Activated naive CD8-positive, alpha-beta T cell (primary cell): ENCODE measurements around the gene CC2D1B.

Experiments
- H3K27ac Mint-ChIP-seq: one replicate; pipeline ENCODE4 v1.8.0; 2021; ENCODE audit warnings: mixed read lengths
- H3K27me3 Mint-ChIP-seq: one replicate; pipeline ENCODE4 v1.8.0; 2021; ENCODE audit warnings: mixed read lengths
- H3K36me3 Mint-ChIP-seq: one replicate; pipeline ENCODE4 v1.8.0; 2021; ENCODE audit warnings: mixed read lengths
- H3K4me1 Mint-ChIP-seq: one replicate; pipeline ENCODE4 v1.8.0; 2021; ENCODE audit warnings: low read depth, mixed read lengths
- H3K4me3 Mint-ChIP-seq: one replicate; pipeline ENCODE4 v1.8.0; 2021; ENCODE audit warnings: mild to moderate bottlenecking, mixed read lengths
- H3K9me3 Mint-ChIP-seq: one replicate; pipeline ENCODE4 v1.8.0; 2021; ENCODE audit warnings: low read depth, mixed read lengths

Gene CC2D1B

DNA sequence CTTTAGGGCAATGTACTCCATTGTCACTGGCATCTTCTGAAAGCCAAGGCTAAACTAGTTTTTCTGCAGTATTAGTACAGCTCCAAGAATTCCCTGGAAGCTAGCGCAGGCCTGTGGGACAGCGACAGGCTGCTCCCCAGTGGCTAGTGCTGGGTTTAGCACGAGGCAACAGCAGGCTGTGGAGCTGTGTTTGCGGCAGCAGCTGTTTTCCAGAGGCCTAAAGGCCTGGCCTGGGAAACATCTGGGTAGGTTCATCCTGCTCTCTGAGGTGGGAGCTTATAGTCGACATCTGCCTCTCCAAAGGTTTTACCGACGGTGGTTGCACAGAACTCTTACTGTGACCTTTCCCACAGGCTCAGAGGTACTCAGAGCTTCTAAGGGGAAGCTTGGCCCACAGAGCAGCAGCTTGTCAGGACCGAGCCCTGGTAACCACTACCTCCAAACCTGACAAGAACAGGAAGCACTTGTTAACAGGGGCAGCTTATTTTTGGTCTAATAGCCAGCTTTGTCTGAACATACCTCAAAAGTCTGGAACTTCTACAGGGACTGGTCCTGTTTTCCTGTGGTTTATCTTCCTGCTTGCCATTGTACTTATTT, 17.2 kb downstream of the CC2D1B start:
- H3K36me3 Mint-ChIP-seq: no peaks in the 10 kb centered on the region
- H3K27me3 Mint-ChIP-seq: no peaks in the 10 kb centered on the region
- no peak overlapping the region for H3K4me3 Mint-ChIP-seq
- no peak overlapping the region for H3K27ac Mint-ChIP-seq
- no peaks in the 10 kb centered on the region for H3K9me3 Mint-ChIP-seq
- peaks cover 2% of the 10 kb centered on the region for H3K4me1 Mint-ChIP-seq

DNA sequence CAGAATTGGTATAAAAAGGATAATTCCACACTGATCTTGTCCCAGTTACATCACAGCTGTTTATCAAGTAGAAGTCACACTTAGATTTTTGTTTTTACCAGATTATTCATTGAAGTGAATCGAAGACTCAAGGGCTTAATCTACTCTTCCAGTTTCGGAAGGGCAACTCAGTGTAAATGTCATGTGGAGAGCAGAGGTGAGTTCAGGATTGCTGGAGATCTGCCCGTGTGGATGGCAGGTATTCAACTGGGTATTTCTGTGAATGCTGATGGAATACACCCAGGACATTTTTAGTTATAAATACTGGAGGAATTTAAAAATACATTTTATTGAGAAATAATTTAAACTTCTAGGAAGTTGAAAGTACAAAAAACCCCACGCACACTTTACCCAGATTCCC, 19.4 kb downstream of the CC2D1B start:
- peaks cover 2% of the 10 kb centered on the region for H3K4me1 Mint-ChIP-seq
- H3K27me3 Mint-ChIP-seq: no peaks in the 10 kb centered on the region

DNA sequence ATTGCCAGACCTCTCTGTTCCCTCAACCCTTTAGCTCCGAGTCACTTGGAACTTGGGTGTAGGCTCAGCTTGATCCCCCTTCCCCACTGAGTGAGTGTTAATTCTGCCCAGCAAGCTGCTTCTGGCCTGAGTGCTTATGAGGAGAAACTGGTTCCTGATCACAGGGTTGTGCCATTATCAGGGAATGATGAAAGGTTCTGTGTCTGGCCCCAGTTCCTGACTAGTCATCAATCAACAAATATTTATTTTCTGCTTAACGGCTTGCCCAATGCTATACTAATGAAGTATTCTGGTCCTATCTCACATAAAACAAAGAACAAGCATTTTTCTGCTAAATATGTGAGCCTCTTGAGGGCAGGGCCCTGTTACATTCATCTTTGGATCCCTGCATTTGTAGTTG, 20.8 kb downstream of the CC2D1B start:
- H3K4me3 Mint-ChIP-seq: no peak overlapping the region
- H3K4me1 Mint-ChIP-seq: peaks cover 2% of the 10 kb centered on the region
- no peaks in the 10 kb centered on the region for H3K36me3 Mint-ChIP-seq
- no peaks in the 10 kb centered on the region for H3K27me3 Mint-ChIP-seq
- no peak overlapping the region for H3K27ac Mint-ChIP-seq
- H3K9me3 Mint-ChIP-seq: no peaks in the 10 kb centered on the region

More for the DNA sequence above, 19.4 kb downstream of the CC2D1B start:
- Mint-ChIP-seq H3K36me3 (no peaks in the 10 kb centered on the region), H3K27ac (peak overlapping the region; percentile 50), H3K4me3 (no peak overlapping the region), H3K9me3 (no peaks in the 10 kb centered on the region)

DNA sequence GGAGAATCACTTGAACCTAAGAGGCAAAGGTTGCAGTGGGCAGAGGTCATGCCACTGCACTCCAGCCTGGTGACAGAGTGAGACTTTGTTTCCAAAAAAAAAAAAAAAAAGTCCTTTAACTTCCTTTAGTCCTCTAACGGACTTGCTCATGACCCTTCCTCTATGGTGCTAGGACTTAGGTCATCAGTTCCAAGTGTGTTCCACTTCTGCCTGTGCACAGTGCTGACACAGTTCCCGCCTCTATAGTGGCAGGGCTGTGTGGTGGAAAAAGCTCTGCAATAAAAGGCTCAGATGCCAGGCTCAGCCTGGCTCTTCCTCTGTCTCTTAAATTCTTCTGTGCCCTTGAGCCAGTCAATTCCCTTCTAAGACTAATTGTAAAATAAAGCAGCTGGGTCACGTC, 22.0 kb downstream of the CC2D1B start:
- H3K27ac Mint-ChIP-seq: no peak overlapping the region
- H3K4me1 Mint-ChIP-seq: peaks cover 2% of the 10 kb centered on the region
- H3K27me3 Mint-ChIP-seq: no peaks in the 10 kb centered on the region
- H3K36me3 Mint-ChIP-seq: no peaks in the 10 kb centered on the region
- H3K4me3 Mint-ChIP-seq: no peak overlapping the region
- H3K9me3 Mint-ChIP-seq: no peaks in the 10 kb centered on the region

DNA sequence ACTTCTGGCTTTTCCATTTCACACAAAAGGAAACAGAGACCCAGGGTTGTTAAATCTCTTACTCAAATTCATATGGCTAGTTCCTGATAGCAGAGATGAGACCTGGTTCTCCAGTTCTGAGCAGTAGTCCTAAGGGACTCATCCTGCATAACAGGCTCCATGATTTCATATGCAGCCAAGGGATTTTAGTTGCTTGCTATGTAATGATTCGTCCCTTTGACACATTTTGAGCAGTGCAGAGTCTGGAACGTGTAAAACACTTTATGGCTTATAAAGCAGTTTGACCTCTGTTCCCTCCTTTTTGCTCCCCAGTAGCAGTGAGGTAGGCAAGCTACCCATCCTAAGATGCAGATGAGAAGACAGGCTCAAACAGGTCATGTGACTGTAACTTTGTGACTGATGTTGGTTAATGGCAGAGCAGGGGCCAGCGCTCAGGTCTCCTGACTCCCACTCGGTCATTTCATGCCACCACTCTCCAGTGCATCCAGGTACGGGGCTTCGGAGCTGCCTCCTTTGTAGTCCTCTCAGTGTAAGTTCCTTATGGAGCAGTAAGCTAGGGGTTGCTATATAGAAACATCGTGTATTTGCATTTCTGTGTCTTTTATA, 24.2 kb downstream of the CC2D1B start:
- no peaks in the 10 kb centered on the region for H3K9me3 Mint-ChIP-seq
- no peaks in the 10 kb centered on the region for H3K4me1 Mint-ChIP-seq
- H3K27ac Mint-ChIP-seq: no peak overlapping the region
- H3K4me3 Mint-ChIP-seq: no peak overlapping the region
- peaks cover 3% of the 10 kb centered on the region for H3K36me3 Mint-ChIP-seq
- no peaks in the 10 kb centered on the region for H3K27me3 Mint-ChIP-seq

DNA sequence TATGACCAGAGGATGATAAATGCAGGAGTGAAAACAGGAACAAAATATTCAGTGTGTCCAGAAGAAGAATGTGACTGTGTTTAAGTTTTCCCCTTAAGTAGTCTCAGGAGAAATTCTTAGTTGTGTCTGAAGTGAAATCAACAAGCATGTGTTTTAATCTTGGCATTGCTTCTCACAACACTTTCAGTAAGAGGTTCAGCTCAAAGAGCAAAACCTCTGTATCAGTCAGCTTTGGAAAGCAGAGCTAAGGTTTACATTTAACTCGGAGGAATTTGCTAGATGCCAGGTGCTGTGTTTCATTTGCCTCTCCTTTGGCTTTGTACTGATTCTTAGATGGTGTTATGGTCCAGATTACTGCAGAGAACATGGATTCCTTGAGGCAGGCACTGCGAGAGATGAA, 28.6 kb downstream of the CC2D1B start:
- Mint-ChIP-seq H3K36me3 (peaks cover 12% of the 10 kb centered on the region), H3K27me3 (no peaks in the 10 kb centered on the region), H3K27ac (no peak overlapping the region), H3K4me3 (no peak overlapping the region), H3K9me3 (no peaks in the 10 kb centered on the region), H3K4me1 (no peaks in the 10 kb centered on the region)

DNA sequence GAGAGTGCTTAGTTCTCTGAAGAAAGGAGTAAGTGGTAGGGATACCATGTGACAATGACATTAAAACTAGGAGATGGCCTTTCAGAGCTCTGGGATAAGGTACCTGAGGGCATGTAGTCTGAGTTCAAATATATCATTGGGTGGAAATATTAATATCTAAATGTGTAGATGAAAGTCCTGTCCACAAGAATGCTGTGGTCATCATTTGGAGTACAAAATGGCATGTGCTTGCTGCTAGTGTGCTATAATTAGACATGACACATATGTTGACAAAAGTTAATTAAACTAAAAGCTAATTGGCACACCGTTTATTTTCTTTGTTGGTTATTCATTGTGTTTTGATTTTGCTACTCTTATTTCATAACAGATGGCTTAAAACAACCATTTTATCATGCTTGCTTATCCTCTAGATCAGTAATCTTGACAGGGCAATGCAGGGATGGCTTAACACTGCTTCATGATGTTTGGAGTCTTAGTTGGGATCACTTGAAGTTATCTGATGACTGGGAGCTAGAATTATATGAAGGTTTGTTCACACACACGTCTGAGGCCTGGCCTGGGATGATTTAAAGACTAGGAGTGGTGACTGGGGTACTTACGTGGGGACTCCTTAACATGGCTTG, 31.0 kb downstream of the CC2D1B start:
- Mint-ChIP-seq H3K27ac (no peak overlapping the region), H3K4me1 (no peaks in the 10 kb centered on the region), H3K27me3 (no peaks in the 10 kb centered on the region), H3K36me3 (peaks cover 12% of the 10 kb centered on the region), H3K4me3 (no peak overlapping the region), H3K9me3 (no peaks in the 10 kb centered on the region)

DNA sequence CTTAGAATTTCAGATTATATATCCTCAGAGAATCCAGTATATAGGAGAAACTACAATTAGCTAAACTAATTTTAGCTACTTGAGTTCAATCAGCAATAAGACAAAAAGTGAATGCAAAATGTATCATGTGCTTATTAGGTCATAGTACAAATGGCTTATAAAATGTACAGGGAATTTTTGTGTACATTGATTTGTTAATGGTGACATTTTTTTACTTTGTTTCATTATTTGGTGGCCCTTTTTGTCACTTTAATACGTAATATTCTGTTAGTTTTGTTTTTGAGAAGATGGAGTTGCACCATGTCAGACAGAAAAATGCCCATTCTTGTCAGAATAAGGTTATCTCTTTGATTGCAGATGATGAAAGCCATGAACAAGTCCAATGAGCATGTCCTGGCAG, 33.6 kb downstream of the CC2D1B start:
- peaks cover 16% of the 10 kb centered on the region for H3K36me3 Mint-ChIP-seq
- no peaks in the 10 kb centered on the region for H3K4me1 Mint-ChIP-seq
- H3K9me3 Mint-ChIP-seq: no peaks in the 10 kb centered on the region
- no peak overlapping the region for H3K4me3 Mint-ChIP-seq
- no peak overlapping the region for H3K27ac Mint-ChIP-seq
- no peaks in the 10 kb centered on the region for H3K27me3 Mint-ChIP-seq

DNA sequence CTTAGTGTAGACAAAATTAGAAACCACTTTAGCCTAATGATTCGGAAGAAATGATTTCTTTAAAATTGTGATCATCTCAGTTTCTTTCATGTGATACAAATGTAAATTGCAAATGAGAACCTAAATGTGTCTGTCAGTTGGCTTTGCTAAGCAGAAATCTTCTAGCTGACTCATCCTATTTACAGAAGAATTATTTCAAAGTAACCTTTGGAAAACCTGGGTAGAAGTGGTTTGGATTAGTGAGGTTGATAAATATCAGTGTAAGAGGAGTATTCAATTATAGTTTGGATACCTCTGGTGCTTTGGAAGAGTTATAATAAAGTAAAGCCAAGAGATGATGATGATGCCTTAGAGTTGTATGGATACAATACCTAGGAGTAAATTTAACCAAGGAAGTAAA, 37.4 kb downstream of the CC2D1B start:
- H3K4me3 Mint-ChIP-seq: no peak overlapping the region
- no peak overlapping the region for H3K27ac Mint-ChIP-seq
- H3K36me3 Mint-ChIP-seq: peaks cover 3% of the 10 kb centered on the region
- H3K27me3 Mint-ChIP-seq: no peaks in the 10 kb centered on the region
- H3K9me3 Mint-ChIP-seq: no peaks in the 10 kb centered on the region
- H3K4me1 Mint-ChIP-seq: no peaks in the 10 kb centered on the region

DNA sequence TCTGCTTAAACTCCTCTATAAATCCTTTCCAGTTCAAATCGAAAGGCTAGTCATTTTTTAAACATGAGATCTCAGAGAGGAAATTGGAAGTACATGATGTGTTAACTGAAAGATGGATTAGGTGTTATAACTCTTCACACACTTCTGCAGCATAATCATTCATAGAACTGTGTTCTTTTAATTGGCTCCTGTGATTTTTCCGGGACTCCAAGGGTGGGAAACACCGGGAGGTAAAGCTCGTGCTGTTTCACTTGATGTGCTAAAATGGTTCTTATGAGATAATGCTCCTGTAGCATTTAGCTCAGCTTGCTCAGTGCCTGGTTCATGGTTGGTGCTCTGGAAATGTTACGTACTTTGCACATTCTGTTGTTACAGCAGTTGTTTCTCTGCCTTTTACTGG, 40.2 kb downstream of the CC2D1B start:
- H3K4me1 Mint-ChIP-seq: no peaks in the 10 kb centered on the region
- no peaks in the 10 kb centered on the region for H3K9me3 Mint-ChIP-seq
- no peak overlapping the region for H3K27ac Mint-ChIP-seq
- peaks cover 3% of the 10 kb centered on the region for H3K36me3 Mint-ChIP-seq
- H3K27me3 Mint-ChIP-seq: no peaks in the 10 kb centered on the region
- no peak overlapping the region for H3K4me3 Mint-ChIP-seq

DNA sequence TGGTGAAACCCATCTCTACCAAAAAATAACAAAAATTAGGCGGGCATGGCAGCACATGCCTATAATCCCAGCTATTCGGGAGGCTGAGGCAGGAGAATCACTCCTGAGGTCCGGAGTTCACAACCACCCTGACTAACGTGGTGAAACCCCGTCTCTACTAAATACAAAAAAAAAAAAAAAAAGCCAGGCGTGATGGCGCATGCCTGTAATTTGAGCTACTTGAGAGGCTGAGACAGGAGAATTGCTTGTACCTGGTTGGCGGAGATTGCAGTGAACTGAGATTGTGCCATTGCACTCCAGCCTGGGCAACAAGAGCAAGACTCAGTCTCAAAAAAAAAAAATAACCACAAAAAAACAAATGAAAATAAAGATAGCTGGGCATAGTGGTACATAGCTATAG, 42.3 kb downstream of the CC2D1B start:
- H3K27me3 Mint-ChIP-seq: no peaks in the 10 kb centered on the region
- no peak overlapping the region for H3K4me3 Mint-ChIP-seq
- H3K36me3 Mint-ChIP-seq: peaks cover 2% of the 10 kb centered on the region
- no peak overlapping the region for H3K27ac Mint-ChIP-seq
- no peaks in the 10 kb centered on the region for H3K9me3 Mint-ChIP-seq
- no peaks in the 10 kb centered on the region for H3K4me1 Mint-ChIP-seq

DNA sequence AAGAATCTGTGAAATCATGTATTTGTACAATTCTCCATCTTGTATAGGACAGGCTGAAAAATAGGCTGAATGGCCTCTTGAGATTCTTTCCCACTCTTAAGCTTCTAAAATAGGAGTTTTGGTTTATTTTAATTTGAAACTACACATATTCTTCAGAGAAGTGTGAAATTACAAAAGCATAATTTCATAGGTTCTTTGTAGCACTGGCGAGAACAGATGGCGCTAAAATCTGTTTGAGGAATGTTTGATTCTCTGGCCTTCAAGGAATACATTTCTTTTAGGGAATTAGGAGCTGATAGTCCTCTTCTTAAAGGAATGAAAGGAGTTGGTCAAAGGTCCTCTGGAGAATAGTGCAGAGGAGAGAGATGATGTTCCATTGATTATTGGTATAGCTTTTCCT, 44.9 kb downstream of the CC2D1B start:
- Mint-ChIP-seq H3K9me3 (no peaks in the 10 kb centered on the region), H3K27ac (no peak overlapping the region), H3K4me1 (no peaks in the 10 kb centered on the region), H3K27me3 (no peaks in the 10 kb centered on the region), H3K36me3 (no peaks in the 10 kb centered on the region), H3K4me3 (no peak overlapping the region)

DNA sequence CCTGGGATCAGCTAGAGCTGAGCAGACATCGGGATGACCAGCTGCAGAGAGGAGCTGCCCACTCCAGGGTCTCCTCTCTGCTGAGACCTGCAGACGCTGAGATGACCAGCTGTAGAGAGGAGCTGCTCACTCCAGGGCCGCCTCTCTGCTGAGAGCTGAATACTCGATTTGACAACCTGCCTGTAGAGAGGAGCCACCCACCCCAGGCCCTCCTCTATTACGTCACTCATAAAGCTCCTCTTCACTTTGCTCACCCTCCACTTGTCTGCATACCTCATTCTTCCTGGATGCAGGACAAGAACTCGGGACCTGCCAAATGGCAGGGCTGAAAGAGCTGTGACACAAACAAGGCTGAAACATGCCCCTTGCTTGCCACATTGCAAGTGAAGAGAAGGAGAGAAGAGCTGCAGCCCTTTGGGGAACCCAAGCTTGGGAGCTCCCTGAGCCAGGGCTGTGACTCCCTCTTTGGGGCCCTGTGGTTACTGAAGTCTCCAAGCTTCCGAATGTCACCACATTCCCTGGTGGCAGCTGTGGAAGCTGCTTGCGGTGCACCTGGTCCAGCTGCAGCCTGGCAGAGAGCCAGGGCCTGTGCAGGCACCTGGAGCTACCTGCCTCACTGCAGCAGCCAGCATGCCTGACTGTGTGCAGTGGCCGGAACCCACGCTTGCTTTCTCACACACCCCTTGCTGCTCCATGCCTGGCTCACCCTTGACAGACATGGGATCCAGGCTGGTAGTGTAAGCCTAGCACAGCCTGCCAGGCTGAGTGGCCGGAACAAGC, 59.6 kb downstream of the CC2D1B start:
- Mint-ChIP-seq H3K4me1 (no peaks in the 10 kb centered on the region), H3K27me3 (no peaks in the 10 kb centered on the region), H3K4me3 (no peak overlapping the region), H3K9me3 (no peaks in the 10 kb centered on the region), H3K36me3 (peaks cover 21% of the 10 kb centered on the region), H3K27ac (no peak overlapping the region)

DNA sequence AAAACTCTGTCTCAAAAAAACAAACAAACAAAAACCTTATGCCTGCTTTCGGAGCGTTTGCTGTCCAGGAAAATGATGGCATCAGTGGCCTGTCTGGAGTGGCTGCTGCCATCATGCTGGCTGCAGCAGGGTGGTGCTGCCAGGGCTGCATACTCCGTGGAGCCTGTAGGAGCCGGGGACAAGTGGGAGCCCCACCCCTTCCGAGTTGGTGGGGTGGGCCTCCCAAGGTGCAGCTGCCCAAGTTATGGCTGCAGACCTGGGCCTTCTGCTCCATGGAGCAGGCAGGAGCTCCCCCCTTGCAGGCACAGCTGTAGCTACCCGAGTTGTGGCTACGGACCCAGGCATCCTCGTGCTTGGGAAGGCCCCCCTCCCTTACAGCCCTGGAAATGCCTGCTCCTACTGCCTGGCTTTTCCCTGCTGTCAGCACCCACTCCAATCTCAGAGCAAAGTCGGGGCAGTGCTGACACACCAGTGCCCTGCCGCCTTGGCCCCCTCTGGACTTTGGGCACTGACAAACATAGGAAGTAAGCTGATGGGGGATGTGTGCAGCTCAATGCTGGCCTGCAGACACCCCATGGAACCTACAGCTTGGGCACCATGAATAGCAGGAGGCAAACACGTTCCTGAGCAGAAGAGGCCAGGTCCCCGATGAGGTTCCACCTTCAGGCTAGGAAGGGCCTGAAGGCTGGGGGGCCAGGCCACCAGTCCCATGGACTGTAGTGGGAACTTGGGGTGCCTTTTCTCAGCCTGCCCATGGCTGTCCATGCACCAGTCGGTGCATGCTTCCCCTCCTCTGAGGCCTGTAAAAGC, 60.4 kb downstream of the CC2D1B start:
- Mint-ChIP-seq H3K9me3 (no peaks in the 10 kb centered on the region), H3K27me3 (no peaks in the 10 kb centered on the region), H3K36me3 (peaks cover 17% of the 10 kb centered on the region), H3K4me3 (no peak overlapping the region), H3K27ac (no peak overlapping the region), H3K4me1 (no peaks in the 10 kb centered on the region)
